Esophagus (tissue), 2 donors: Measurements from ENCODE around the gene ZNF462. TPM values are rescaled to one million over a fixed set of nuclear protein-coding genes. Genes with fewer than 3 reads are reported as not detected.

Experiments used
- H3K27ac ChIP-seq, 2 donors: one replicate each; pipeline ENCODE4 v1.5.1; 2013; ENCODE audit warnings: low read depth in 2 of 2, mild to moderate bottlenecking in 2 of 2, inconsistent platforms in 1 of 2, low read length in 1 of 2, moderate library complexity in 1 of 2
- H3K27me3 ChIP-seq, 2 donors: one replicate each; pipeline ENCODE4 v1.6.1; 2013; ENCODE audit warnings: low read length in 2 of 2, control low read depth in 1 of 2, mild to moderate bottlenecking in 1 of 2; ENCODE audit not compliant: insufficient read depth in 2 of 2, control insufficient read depth in 1 of 2
- H3K36me3 ChIP-seq, 2 donors: one replicate each; pipeline ENCODE4 v1.6.1; 2013; ENCODE audit warnings: low read length in 1 of 2; ENCODE audit not compliant: control insufficient read depth in 2 of 2, insufficient read depth in 2 of 2
- H3K4me1 ChIP-seq, 2 donors: one replicate each; pipeline ENCODE4 v1.6.1; 2013; ENCODE audit warnings: low read length in 1 of 2; ENCODE audit not compliant: control insufficient read depth in 2 of 2, insufficient read depth in 2 of 2
- H3K4me3 ChIP-seq, 2 donors: one replicate each; pipeline ENCODE4 v1.5.1; 2013; ENCODE audit warnings: low read length in 2 of 2, mild to moderate bottlenecking in 2 of 2, low read depth in 1 of 2, moderate library complexity in 1 of 2
- H3K9me3 ChIP-seq, 2 donors: one replicate each; pipeline ENCODE4 v1.6.1; 2013; ENCODE audit warnings: mild to moderate bottlenecking in 2 of 2, low read depth in 1 of 2, low read length in 1 of 2, moderate library complexity in 1 of 2; ENCODE audit not compliant: control insufficient read depth in 2 of 2, insufficient read depth in 1 of 2
- WGBS, 2 donors: extraction: QIAGEN DNeasy Blood & Tissue Kit; methylation state at CpG; one replicate each; pipeline ENCODE4 v1.1.7; 2013; 5-methylcytosine and 5-hydroxymethylcytosine counted together
- polyA plus RNA-seq, 2 donors: library from polyadenylated mRNA; stranded (reverse); fragments of 200-250 nt; gene quantifications; one replicate each; pipeline ENCODE4 v1.2.3, GENCODE V29; 2013
- donor health status: healthy with polysubstance abuse.
- donor health status: Bipolar disorder and iron deficiency.

Gene ZNF462
- polyA plus RNA-seq = 1 to 10 TPM; 3.9 to 5.8 TPM

GRCh38 chr9:106862821-106863720, at the start of gene ZNF462:
TSS of gene ZNF462 (plus strand) at chr9:106863166. CDS start at chr9:106923384, 60,218 bp downstream.
- peak within 1 kb of the TSS; percentile 83 to 97 for H3K4me3 ChIP-seq
- H3K27me3 ChIP-seq = no peaks in the 10 kb centered on the region
- no peaks in the 10 kb centered on the region for H3K4me1 ChIP-seq
- H3K27ac ChIP-seq = peak within 1 kb of the TSS; percentile 65 to 95
- 1 to 2% methylated on average over 33 of the region's 33 CpGs for WGBS, 2 donors
- H3K9me3 ChIP-seq = no peaks in the 10 kb centered on the region
- no peaks in the 10 kb centered on the region for H3K36me3 ChIP-seq

- WGBS, 2 donors = 43 to 48% methylated on average over 2 of the region's 2 CpGs
- no peak overlapping the region for H3K27ac ChIP-seq
- H3K9me3 ChIP-seq = no peaks in the 10 kb centered on the region
- no peaks in the 10 kb centered on the region for H3K27me3 ChIP-seq
- H3K4me3 ChIP-seq = no peak overlapping the region
- H3K36me3 ChIP-seq = no peaks in the 10 kb centered on the region
- H3K4me1 ChIP-seq = no peaks in the 10 kb centered on the region
Measured at GRCh38 chr9:106816524-106816923, 46.4 kb upstream of the ZNF462 start.

GRCh38 chr9:106818034-106818433, 44.9 kb upstream of the ZNF462 start:
- Histone ChIP-seq H3K4me1 (no peaks in the 10 kb centered on the region), H3K9me3 (no peaks in the 10 kb centered on the region), H3K4me3 (no peak overlapping the region), H3K27me3 (no peaks in the 10 kb centered on the region), H3K36me3 (no peaks in the 10 kb centered on the region), H3K27ac (no peak overlapping the region)
- 92 to 94% methylated on average over 5 of the region's 5 CpGs for WGBS, 2 donors

- H3K27ac ChIP-seq = no peak overlapping the region
- no peaks in the 10 kb centered on the region for H3K36me3 ChIP-seq
- H3K4me1 ChIP-seq = no peaks in the 10 kb centered on the region
- no peak overlapping the region for H3K4me3 ChIP-seq
- no peaks in the 10 kb centered on the region for H3K9me3 ChIP-seq
- H3K27me3 ChIP-seq = no peaks in the 10 kb centered on the region
- 39% methylated on average over 1 of the region's 1 CpG for WGBS, 2 donors
Measured at GRCh38 chr9:106820866-106821265, 42.1 kb upstream of the ZNF462 start.

GRCh38 chr9:106828070-106828469, 34.9 kb upstream of the ZNF462 start:
- Histone ChIP-seq H3K27me3 (no peaks in the 10 kb centered on the region), H3K9me3 (no peaks in the 10 kb centered on the region), H3K4me1 (no peaks in the 10 kb centered on the region), H3K27ac (no peak overlapping the region), H3K4me3 (no peak overlapping the region), H3K36me3 (no peaks in the 10 kb centered on the region)
- 71 to 82% methylated on average over 3 of the region's 3 CpGs for WGBS, 2 donors

- H3K9me3 ChIP-seq = no peaks in the 10 kb centered on the region
- H3K27me3 ChIP-seq = no peaks in the 10 kb centered on the region
- H3K36me3 ChIP-seq = no peaks in the 10 kb centered on the region
- H3K4me1 ChIP-seq = no peaks in the 10 kb centered on the region
- H3K4me3 ChIP-seq = no peak overlapping the region
- H3K27ac ChIP-seq = no peak overlapping the region
Measured at GRCh38 chr9:106828965-106829364, 34.0 kb upstream of the ZNF462 start.

GRCh38 chr9:106829666-106830408, 33.1 kb upstream of the ZNF462 start:
- Histone ChIP-seq H3K4me1 (no peaks in the 10 kb centered on the region), H3K27ac (peak overlapping the region in 1 of 2 donors; percentile 4), H3K36me3 (no peaks in the 10 kb centered on the region), H3K4me3 (no peak overlapping the region), H3K9me3 (no peaks in the 10 kb centered on the region), H3K27me3 (no peaks in the 10 kb centered on the region)
- WGBS, 2 donors = 65 to 74% methylated on average over 2 of the region's 2 CpGs

GRCh38 chr9:106830527-106831150, 32.3 kb upstream of the ZNF462 start:
- Histone ChIP-seq H3K36me3 (no peaks in the 10 kb centered on the region), H3K4me3 (no peak overlapping the region), H3K4me1 (no peaks in the 10 kb centered on the region), H3K27ac (no peak overlapping the region), H3K9me3 (no peaks in the 10 kb centered on the region), H3K27me3 (no peaks in the 10 kb centered on the region)
- WGBS, 2 donors = 24 to 32% methylated on average over 4 of the region's 4 CpGs

GRCh38 chr9:106834888-106835287, 28.1 kb upstream of the ZNF462 start:
- no peaks in the 10 kb centered on the region for H3K9me3 ChIP-seq

More at GRCh38 chr9:106834888-106835287, 28.1 kb upstream of the ZNF462 start:
- no peak overlapping the region for H3K4me3 ChIP-seq
- no peaks in the 10 kb centered on the region for H3K27me3 ChIP-seq
- no peaks in the 10 kb centered on the region for H3K36me3 ChIP-seq
- H3K4me1 ChIP-seq = no peaks in the 10 kb centered on the region
- no peak overlapping the region for H3K27ac ChIP-seq
